ENCODE data around the gene ARF1.

ARF1 gene

DNA sequence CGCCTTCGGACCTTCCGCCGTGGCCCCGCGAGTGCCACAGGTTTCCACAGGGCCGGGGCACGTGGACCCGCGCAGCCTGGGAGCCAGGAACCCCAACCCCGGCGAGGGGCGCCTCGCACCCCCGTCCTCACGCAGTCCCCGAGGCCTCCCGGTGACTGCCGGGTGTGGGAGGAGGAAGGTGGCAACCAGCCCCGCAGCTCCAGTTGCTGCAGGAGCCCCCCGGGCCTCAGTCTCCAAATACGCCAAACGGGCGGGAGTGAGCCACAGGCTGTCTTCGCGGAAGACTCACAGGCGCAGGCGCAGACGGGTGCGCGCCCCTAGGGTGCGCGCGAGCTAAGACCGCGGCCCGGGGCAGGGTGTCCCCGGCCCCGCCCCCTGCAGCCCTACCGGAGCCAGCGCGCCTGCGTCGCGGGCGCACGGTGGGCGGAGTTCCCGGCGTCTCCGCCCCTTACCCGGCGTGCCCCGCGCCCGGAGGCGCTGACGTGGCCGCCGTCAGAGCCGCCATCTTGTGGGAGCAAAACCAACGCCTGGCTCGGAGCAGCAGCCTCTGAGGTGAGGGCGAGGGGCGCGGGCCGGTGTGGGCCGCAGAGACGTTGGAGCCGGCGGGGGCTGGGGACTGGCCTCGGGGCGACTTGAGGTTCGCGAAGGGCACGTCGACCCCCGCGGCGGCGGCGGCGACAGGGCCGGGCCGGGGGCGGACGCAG, at the start of gene ARF1:
Gene ARF1, plus strand, starts transcription at position 495 of the 704 bp plus-strand sequence. CDS start 14,407 bp downstream, outside the sequence.
- Histone ChIP-seq H3K9ac (peak within 1 kb of the TSS; percentile 99), H4K20me1 (ENCODE audit: insufficient read depth) (peaks cover 40% of the 10 kb centered on the region), H3K27ac (peak within 1 kb of the TSS; percentile 92), H3K27me3 (ENCODE audit: insufficient read depth, low read depth) (no peaks in the 10 kb centered on the region), H3K4me1 (ENCODE audit: low read depth, poor library complexity, severe bottlenecking) (peaks cover 46% of the 10 kb centered on the region), H3K36me3 (ENCODE audit: insufficient read depth) (0 out of 2 replicates have a peak, but pooled peaks cover 7% of the 10 kb centered on the region), H3K4me2 (peak within 1 kb of the TSS; percentile 99), H2AFZ (ENCODE audit: low read depth) (peak within 1 kb of the TSS; percentile 71), H3K79me2 (ENCODE audit: insufficient read depth, low read depth) (peaks cover 87% of the 10 kb centered on the region), H3K4me3 (IDR thresholded peaks at IDR 0.05; ENCODE audit: insufficient read depth, low read depth, low read length) (peak within 1 kb of the TSS; percentile 47)
- TF ChIP-seq, protein P1, sequence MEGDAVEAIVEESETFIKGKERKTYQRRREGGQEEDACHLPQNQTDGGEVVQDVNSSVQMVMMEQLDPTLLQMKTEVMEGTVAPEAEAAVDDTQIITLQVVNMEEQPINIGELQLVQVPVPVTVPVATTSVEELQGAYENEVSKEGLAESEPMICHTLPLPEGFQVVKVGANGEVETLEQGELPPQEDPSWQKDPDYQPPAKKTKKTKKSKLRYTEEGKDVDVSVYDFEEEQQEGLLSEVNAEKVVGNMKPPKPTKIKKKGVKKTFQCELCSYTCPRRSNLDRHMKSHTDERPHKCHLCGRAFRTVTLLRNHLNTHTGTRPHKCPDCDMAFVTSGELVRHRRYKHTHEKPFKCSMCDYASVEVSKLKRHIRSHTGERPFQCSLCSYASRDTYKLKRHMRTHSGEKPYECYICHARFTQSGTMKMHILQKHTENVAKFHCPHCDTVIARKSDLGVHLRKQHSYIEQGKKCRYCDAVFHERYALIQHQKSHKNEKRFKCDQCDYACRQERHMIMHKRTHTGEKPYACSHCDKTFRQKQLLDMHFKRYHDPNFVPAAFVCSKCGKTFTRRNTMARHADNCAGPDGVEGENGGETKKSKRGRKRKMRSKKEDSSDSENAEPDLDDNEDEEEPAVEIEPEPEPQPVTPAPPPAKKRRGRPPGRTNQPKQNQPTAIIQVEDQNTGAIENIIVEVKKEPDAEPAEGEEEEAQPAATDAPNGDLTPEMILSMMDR (conservative IDR thresholded peaks at IDR 0.05; ENCODE audit: low read depth, low read length): no peak

DNA sequence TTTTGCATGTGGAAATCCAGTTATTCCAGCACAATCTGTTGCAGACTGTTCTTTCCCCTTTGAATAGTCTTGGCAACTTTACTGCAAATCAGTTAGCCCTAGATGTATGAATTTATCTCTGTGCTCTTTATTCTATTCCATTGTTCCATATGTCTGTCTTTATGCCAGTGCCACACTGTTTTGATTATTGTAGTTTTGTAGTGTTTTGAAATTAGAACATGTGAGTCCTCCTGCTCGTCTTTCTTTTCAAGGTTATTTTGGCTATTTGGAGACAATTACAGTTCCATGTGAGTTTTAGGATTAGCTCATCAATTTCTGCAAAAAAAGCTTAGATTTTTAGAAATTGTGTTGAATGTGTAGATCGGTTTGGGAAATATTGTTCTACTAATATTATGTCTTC, 49.1 kb upstream of the ARF1 start:
- Histone ChIP-seq H3K9ac (no peak overlapping the region), H2AFZ (ENCODE audit: low read depth) (no peak overlapping the region)

DNA sequence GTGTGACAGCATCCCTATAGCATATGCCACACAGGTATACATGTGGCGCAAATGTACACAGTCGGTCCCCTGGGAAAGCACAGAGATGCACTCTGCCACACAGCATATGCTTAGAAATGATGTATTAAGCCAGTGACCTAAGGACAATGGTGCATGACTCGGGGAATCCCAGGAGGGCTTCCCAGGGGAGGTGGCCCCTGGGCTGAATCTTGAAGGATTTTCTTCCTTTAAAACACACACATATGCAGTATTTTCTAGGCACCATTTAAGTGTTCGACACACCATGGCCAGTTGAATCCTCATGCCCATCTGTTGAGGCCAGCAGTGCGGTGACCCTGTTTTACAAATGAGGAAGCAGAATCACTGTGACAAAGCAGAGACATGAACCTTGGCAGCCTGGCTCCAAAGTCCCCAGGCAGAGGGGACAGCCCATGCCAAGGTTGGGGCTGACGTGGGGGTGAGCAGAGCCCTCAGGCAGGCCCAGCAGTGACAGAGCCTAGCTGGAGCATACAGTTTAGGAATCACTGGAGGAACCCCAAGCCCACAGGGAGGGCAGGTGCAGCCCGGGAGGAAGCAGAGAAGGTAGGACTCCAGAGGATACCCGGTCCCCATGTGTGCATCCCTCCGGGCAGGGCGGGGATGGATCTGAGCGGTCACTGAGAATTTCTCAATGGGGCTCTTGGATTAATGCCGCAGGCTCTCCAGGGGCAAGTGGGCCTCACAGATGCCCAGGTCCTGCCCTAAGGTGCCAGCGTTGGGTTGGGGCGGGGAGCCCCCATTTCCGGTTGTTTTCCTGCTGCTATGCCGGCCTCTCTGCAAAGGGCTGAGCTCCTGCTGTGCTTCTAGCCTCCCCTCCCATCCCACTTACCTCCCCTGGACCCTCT, 47.3 kb upstream of the ARF1 start:
- Histone ChIP-seq H3K27ac (no peak overlapping the region), H3K79me2 (ENCODE audit: insufficient read depth, low read depth) (no peaks in the 10 kb centered on the region), H2AFZ (ENCODE audit: low read depth) (no peak overlapping the region), H3K27me3 (ENCODE audit: insufficient read depth, low read depth) (no peaks in the 10 kb centered on the region), H4K20me1 (ENCODE audit: insufficient read depth) (no peaks in the 10 kb centered on the region), H3K9ac (no peak overlapping the region), H3K4me1 (ENCODE audit: low read depth, poor library complexity, severe bottlenecking) (no peaks in the 10 kb centered on the region), H3K36me3 (ENCODE audit: insufficient read depth) (no peaks in the 10 kb centered on the region), H3K4me2 (no peak overlapping the region), H3K4me3 (IDR thresholded peaks at IDR 0.05; ENCODE audit: insufficient read depth, low read depth, low read length) (no peak overlapping the region)
- TF ChIP-seq, protein P1 (conservative IDR thresholded peaks at IDR 0.05; ENCODE audit: low read depth, low read length): no peak

More for the DNA sequence above, 49.1 kb upstream of the ARF1 start:
- no peak overlapping the region for H3K4me3 ChIP-seq (IDR thresholded peaks at IDR 0.05; ENCODE audit: insufficient read depth, low read depth, low read length)
- no peak overlapping the region for H3K4me2 ChIP-seq
- H3K27ac ChIP-seq: no peak overlapping the region
- no peaks in the 10 kb centered on the region for H3K27me3 ChIP-seq (ENCODE audit: insufficient read depth, low read depth)
- no peaks in the 10 kb centered on the region for H4K20me1 ChIP-seq (ENCODE audit: insufficient read depth)
- no peaks in the 10 kb centered on the region for H3K36me3 ChIP-seq (ENCODE audit: insufficient read depth)
- H3K4me1 ChIP-seq (ENCODE audit: low read depth, poor library complexity, severe bottlenecking): no peaks in the 10 kb centered on the region
- TF ChIP-seq, protein P1 (conservative IDR thresholded peaks at IDR 0.05; ENCODE audit: low read depth, low read length): no peak
- H3K79me2 ChIP-seq (ENCODE audit: insufficient read depth, low read depth): no peaks in the 10 kb centered on the region

DNA sequence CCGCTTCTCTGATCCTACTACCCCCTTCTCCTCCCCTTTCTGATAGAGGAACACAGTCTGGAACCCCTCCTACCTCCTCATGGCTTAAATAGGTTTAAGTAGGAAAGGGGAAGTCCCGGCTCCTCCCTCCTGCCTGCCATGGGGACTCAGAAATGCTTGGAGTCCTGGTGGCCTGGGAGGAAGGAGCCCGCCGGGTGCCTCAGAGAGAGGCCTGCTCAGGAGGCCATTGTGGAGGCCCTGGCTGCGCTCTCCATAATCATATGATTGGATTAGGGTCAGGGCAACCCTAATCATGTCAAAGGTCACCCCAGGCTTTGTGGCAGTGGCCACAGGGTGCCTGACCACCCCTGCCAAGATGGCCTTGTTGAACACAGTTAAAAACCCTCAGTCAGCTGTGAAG, 46.7 kb upstream of the ARF1 start:
- H3K36me3 ChIP-seq (ENCODE audit: insufficient read depth): no peaks in the 10 kb centered on the region
- H3K4me3 ChIP-seq (IDR thresholded peaks at IDR 0.05; ENCODE audit: insufficient read depth, low read depth, low read length): no peak overlapping the region
- no peaks in the 10 kb centered on the region for H4K20me1 ChIP-seq (ENCODE audit: insufficient read depth)
- H3K9ac ChIP-seq: no peak overlapping the region
- no peaks in the 10 kb centered on the region for H3K27me3 ChIP-seq (ENCODE audit: insufficient read depth, low read depth)
- no peak overlapping the region for H2AFZ ChIP-seq (ENCODE audit: low read depth)
- no peaks in the 10 kb centered on the region for H3K4me1 ChIP-seq (ENCODE audit: low read depth, poor library complexity, severe bottlenecking)
- no peaks in the 10 kb centered on the region for H3K79me2 ChIP-seq (ENCODE audit: insufficient read depth, low read depth)
- TF ChIP-seq, protein P1 (conservative IDR thresholded peaks at IDR 0.05; ENCODE audit: low read depth, low read length): no peak
- no peak overlapping the region for H3K27ac ChIP-seq
- H3K4me2 ChIP-seq: no peak overlapping the region
